Measurements from ENCODE around the gene AGRP. TPM values are rescaled to one million over a fixed set of nuclear protein-coding genes. Genes with fewer than 3 reads are reported as not detected.

Gene AGRP
- total RNA-seq, 1 donor from 2014 or later, result not detected

- CTCF ChIA-PET, result interaction anchor here (1.0 kb wide), 1 partner anchor 14 kb away, joined by 3 read pairs; no protein-coding TSS in a partner anchor
- no peak overlapping the region for H3K27ac Mint-ChIP-seq
Measured at GRCh38 chr16:67441271-67441753, 42.0 kb downstream of the AGRP start.

GRCh38 chr16:67438824-67439393 is 44.4 kb downstream of the AGRP start:
- no peak overlapping the region for H3K4me3 Mint-ChIP-seq
- ChIA-PET POLR2A (interaction anchor here (0.5 kb wide), 1 partner anchor 646 kb away, joined by 5 read pairs; the partner anchor contains the start of gene NFATC3), CTCF (interaction anchor here (1.2 to 1.7 kb wide), 2 partner anchors 11 to 12 kb away, joined by 4 to 6 read pairs; no protein-coding TSS in a partner anchor)
- intact Hi-C loops (cut with micrococcal nuclease), result no loop called here
- TF ChIP-seq, protein P1, sequence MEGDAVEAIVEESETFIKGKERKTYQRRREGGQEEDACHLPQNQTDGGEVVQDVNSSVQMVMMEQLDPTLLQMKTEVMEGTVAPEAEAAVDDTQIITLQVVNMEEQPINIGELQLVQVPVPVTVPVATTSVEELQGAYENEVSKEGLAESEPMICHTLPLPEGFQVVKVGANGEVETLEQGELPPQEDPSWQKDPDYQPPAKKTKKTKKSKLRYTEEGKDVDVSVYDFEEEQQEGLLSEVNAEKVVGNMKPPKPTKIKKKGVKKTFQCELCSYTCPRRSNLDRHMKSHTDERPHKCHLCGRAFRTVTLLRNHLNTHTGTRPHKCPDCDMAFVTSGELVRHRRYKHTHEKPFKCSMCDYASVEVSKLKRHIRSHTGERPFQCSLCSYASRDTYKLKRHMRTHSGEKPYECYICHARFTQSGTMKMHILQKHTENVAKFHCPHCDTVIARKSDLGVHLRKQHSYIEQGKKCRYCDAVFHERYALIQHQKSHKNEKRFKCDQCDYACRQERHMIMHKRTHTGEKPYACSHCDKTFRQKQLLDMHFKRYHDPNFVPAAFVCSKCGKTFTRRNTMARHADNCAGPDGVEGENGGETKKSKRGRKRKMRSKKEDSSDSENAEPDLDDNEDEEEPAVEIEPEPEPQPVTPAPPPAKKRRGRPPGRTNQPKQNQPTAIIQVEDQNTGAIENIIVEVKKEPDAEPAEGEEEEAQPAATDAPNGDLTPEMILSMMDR (IDR thresholded peaks at IDR 0.05), result no peak
- H3K36me3 Mint-ChIP-seq (ENCODE audit: low read depth), result peaks cover 60% of the 10 kb centered on the region
- H3K27me3 Mint-ChIP-seq, result no peaks in the 10 kb centered on the region
- H3K9me3 Mint-ChIP-seq, result no peaks in the 10 kb centered on the region
- H3K4me1 Mint-ChIP-seq, result peaks cover 29% of the 10 kb centered on the region
- no peak overlapping the region for H3K27ac Mint-ChIP-seq
- ATAC-seq (ENCODE audit: low read depth), result no peak
- DNase-seq, result no peak

More at GRCh38 chr16:67441271-67441753, 42.0 kb downstream of the AGRP start:
- TF ChIP-seq, protein P1 (IDR thresholded peaks at IDR 0.05), result no peak
- POLR2A ChIA-PET, result no interaction called here
- intact Hi-C loops (cut with micrococcal nuclease), result no loop called here
- no peak for DNase-seq
- Mint-ChIP-seq H3K36me3 (ENCODE audit: low read depth) (peaks cover 70% of the 10 kb centered on the region), H3K27me3 (no peaks in the 10 kb centered on the region), H3K4me3 (no peak overlapping the region), H3K4me1 (peaks cover 10% of the 10 kb centered on the region), H3K9me3 (no peaks in the 10 kb centered on the region)
- no peak for ATAC-seq (ENCODE audit: low read depth)

GRCh38 chr16:67438098-67438791 is 45.1 kb downstream of the AGRP start:
- peaks cover 32% of the 10 kb centered on the region for H3K4me1 Mint-ChIP-seq
- POLR2A ChIA-PET, result interaction anchor here (0.5 kb wide), 1 partner anchor 647 kb away, joined by 5 read pairs; the partner anchor contains the start of gene NFATC3
- CTCF ChIA-PET, result interaction anchor here (1.2 to 1.7 kb wide), 2 partner anchors 10 to 11 kb away, joined by 4 to 6 read pairs; no protein-coding TSS in a partner anchor
- no peaks in the 10 kb centered on the region for H3K27me3 Mint-ChIP-seq
- TF ChIP-seq, protein P1 (IDR thresholded peaks at IDR 0.05), result no peak
- ATAC-seq (ENCODE audit: low read depth) (no peak), DNase-seq (no peak)
- no peak overlapping the region for H3K27ac Mint-ChIP-seq
- peaks cover 58% of the 10 kb centered on the region for H3K36me3 Mint-ChIP-seq (ENCODE audit: low read depth)
- no peak overlapping the region for H3K4me3 Mint-ChIP-seq
- intact Hi-C loops (cut with micrococcal nuclease), result no loop called here
- H3K9me3 Mint-ChIP-seq, result no peaks in the 10 kb centered on the region

DNA sequence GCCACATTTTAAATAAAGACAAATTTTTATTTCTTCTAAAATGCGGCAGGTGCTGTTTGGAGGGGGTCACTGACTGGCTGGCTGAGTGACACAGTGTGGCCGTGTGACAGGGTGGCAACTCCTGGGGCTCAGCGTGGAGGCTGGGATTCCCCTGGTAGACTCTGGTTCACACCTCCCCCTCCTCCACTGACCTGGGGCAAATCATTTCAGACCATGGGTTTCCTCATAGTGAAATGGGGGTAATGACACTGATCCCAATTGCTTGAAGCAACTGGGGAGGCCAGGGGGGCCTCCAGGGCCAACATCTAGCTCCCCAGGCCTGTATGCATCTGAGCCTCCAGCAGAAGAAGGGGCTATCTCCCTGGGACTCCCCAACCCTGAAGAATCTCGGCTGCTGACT is 45.8 kb downstream of the AGRP start:
- CTCF ChIA-PET, result interaction anchor here (1.7 kb wide), 1 partner anchor 9 kb away, joined by 6 read pairs; no protein-coding TSS in a partner anchor
- DNase-seq (no peak), ATAC-seq (ENCODE audit: low read depth) (no peak)
- Mint-ChIP-seq H3K9me3 (no peaks in the 10 kb centered on the region), H3K27ac (no peak overlapping the region), H3K4me3 (no peak overlapping the region), H3K36me3 (ENCODE audit: low read depth) (peaks cover 56% of the 10 kb centered on the region), H3K27me3 (peaks cover 1% of the 10 kb centered on the region), H3K4me1 (peaks cover 37% of the 10 kb centered on the region)
- TF ChIP-seq, protein P1 (IDR thresholded peaks at IDR 0.05), result no peak
- intact Hi-C loops (cut with micrococcal nuclease), result no loop called here
- POLR2A ChIA-PET, result no interaction called here

GRCh38 chr16:67436640-67437193 is 46.6 kb downstream of the AGRP start:
- ATAC-seq (ENCODE audit: low read depth) (no peak), DNase-seq (no peak)
- Mint-ChIP-seq H3K27me3 (peaks cover 4% of the 10 kb centered on the region), H3K27ac (no peak overlapping the region), H3K4me1 (peaks cover 43% of the 10 kb centered on the region), H3K36me3 (ENCODE audit: low read depth) (peaks cover 51% of the 10 kb centered on the region), H3K4me3 (no peak overlapping the region), H3K9me3 (no peaks in the 10 kb centered on the region)
- ChIA-PET POLR2A (no interaction called here), CTCF (no interaction called here)
- intact Hi-C loops (cut with micrococcal nuclease), result no loop called here
- TF ChIP-seq, protein P1 (IDR thresholded peaks at IDR 0.05), result no peak
